ENCODE measurements around the gene TERT. TPM values are rescaled to one million over a fixed set of nuclear protein-coding genes. Genes with fewer than 3 reads are reported as not detected.

The TERT gene
- total and polyA plus RNA-seq, 2 of the 8 experiments (the other 6 are each of a cell fraction or from before 2014, with no cell fraction given), result 13.1 to 23.1 TPM

GRCh38 chr5:1204693-1205242, 90.1 kb downstream of the TERT start:
- Histone ChIP-seq H4K20me1 (replicated peaks in 1 of 2; ENCODE audit: control insufficient read depth in 1 of 2, insufficient read depth in 2 of 2, low read length in 2 of 2) (no peaks in the 10 kb centered on the region), H3K79me1 (ENCODE audit: low read depth, low read length) (no peaks in the 10 kb centered on the region), H4K91ac (replicated peaks; ENCODE audit: insufficient read length, low read length) (no peak overlapping the region), H3K27ac (ENCODE audit: low read depth, low read length) (no peak overlapping the region), H2BK5ac (ENCODE audit: low read depth, low read length) (no peak overlapping the region), H2BK120ac (replicated peaks; ENCODE audit: low read depth, low read length) (no peak overlapping the region), H3K9ac (replicated peaks in 1 of 4; ENCODE audit: extremely low read depth in 1 of 4, low read depth in 3 of 4, low read length in 3 of 4) (no peak overlapping the region), H4K5ac (ENCODE audit: insufficient read length, low read depth, low read length) (no peak overlapping the region), H3K4me1 (replicated peaks in 1 of 4; ENCODE audit: control insufficient read depth in 3 of 4, insufficient read depth in 4 of 4, low read length in 3 of 4) (peaks cover 0 to 3% (median 0%) of the 10 kb centered on the region in 4 experiments; a peak in 1 of 7 replicates), H3K56ac (replicated peaks; ENCODE audit: insufficient read length, low read depth, low read length) (no peak overlapping the region), H3K18ac (ENCODE audit: extremely low read depth, low read length) (no peak overlapping the region; the same call in 1 of the 2 replicates), H2AFZ (ENCODE audit: low read length) (no peak overlapping the region), H2BK20ac (ENCODE audit: low read length) (no peak overlapping the region), H3K27me3 (replicated peaks in 1 of 4; ENCODE audit: control insufficient read depth in 3 of 4, extremely low read depth in 1 of 4, insufficient read depth in 3 of 4, low read length in 3 of 4) (no peaks in the 10 kb centered on the region; a peak in 1 of 7 replicates), H3K23me2 (ENCODE audit: low read depth, low read length) (no peaks in the 10 kb centered on the region), H3K9me3 (ENCODE audit: insufficient read depth in 2 of 2, low read depth in 1 of 2, low read length in 1 of 2) (no peaks in the 10 kb centered on the region), H3K36me3 (ENCODE audit: control insufficient read depth in 2 of 4, insufficient read depth in 4 of 4, low read length in 3 of 4) (no peaks in the 10 kb centered on the region), H3K79me2 (ENCODE audit: control insufficient read depth in 1 of 2, insufficient read depth in 2 of 2, low read length in 2 of 2) (no peaks in the 10 kb centered on the region), H3K4me3 (ENCODE audit: extremely low read depth in 1 of 4, insufficient read depth in 2 of 4, low read depth in 3 of 4, low read length in 4 of 4) (no peak overlapping the region), H4K8ac (ENCODE audit: extremely low read depth, insufficient read depth, low read length) (peak overlapping the region; percentile 85; the same call in 1 of the 2 replicates), H2AK5ac (ENCODE audit: low read depth, low read length) (no peak overlapping the region), H2BK15ac (ENCODE audit: low read length) (no peak overlapping the region), H3K23ac (ENCODE audit: insufficient read length) (no peak overlapping the region), H3K14ac (ENCODE audit: insufficient read length) (no peak overlapping the region), H3K4ac (replicated peaks; ENCODE audit: insufficient read length, low read depth, low read length) (no peak overlapping the region), H2BK12ac (ENCODE audit: low read depth, low read length) (no peak overlapping the region), H3K4me2 (ENCODE audit: insufficient read depth in 1 of 2, low read depth in 2 of 2, low read length in 2 of 2) (no peak overlapping the region)
- DNase-seq (ENCODE audit: low read depth in 1 of 2, low spot score in 2 of 2), result no peak
- FAIRE-seq, result no peak
- TF ChIP-seq, protein P1, sequence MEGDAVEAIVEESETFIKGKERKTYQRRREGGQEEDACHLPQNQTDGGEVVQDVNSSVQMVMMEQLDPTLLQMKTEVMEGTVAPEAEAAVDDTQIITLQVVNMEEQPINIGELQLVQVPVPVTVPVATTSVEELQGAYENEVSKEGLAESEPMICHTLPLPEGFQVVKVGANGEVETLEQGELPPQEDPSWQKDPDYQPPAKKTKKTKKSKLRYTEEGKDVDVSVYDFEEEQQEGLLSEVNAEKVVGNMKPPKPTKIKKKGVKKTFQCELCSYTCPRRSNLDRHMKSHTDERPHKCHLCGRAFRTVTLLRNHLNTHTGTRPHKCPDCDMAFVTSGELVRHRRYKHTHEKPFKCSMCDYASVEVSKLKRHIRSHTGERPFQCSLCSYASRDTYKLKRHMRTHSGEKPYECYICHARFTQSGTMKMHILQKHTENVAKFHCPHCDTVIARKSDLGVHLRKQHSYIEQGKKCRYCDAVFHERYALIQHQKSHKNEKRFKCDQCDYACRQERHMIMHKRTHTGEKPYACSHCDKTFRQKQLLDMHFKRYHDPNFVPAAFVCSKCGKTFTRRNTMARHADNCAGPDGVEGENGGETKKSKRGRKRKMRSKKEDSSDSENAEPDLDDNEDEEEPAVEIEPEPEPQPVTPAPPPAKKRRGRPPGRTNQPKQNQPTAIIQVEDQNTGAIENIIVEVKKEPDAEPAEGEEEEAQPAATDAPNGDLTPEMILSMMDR (IDR thresholded peaks at IDR 0.05; ENCODE audit: control extremely low read depth in 1 of 3, insufficient read depth in 1 of 3, low read depth in 1 of 3, low read length in 3 of 3), result peak in 1 of 3 experiments; percentile 17; a peak in 1 of 4 replicates
- TF ChIP-seq SUZ12 (IDR thresholded peaks at IDR 0.05; ENCODE audit: low read length), result no peak
- peak; percentile 14 to 16; a peak in 2 of 4 replicates for TF ChIP-seq RAD21 (IDR thresholded peaks at IDR 0.05 in 1 of 2, conservative IDR thresholded peaks at IDR 0.05 in 1 of 2; ENCODE audit: low read depth in 2 of 2, low read length in 2 of 2)
- no peak for TF ChIP-seq RFX5 (IDR thresholded peaks at IDR 0.05; ENCODE audit: borderline replicate concordance, low read depth, low read length)
- TF ChIP-seq SRF (IDR thresholded peaks at IDR 0.05; ENCODE audit: low read depth, low read length), result no peak
- TF ChIP-seq MAX (IDR thresholded peaks at IDR 0.05), result no peak
- no peak for TF ChIP-seq CBX8 (IDR thresholded peaks at IDR 0.05; ENCODE audit: borderline replicate concordance, low read depth, low read length)
- no peak for TF ChIP-seq HDAC2 (IDR thresholded peaks at IDR 0.05; ENCODE audit: borderline replicate concordance in 1 of 2, low read depth in 2 of 2, low read length in 2 of 2)
- TF ChIP-seq EZH2 (IDR thresholded peaks at IDR 0.05; ENCODE audit: low read depth, low read length, severe bottlenecking), result no peak
- 69% methylated on average over 16 of the region's 18 CpGs; no CpG with 5 or more reads in 1 of the 2 experiments for WGBS, 2 experiments (ENCODE audit: extremely low coverage in 1 of 2, insufficient coverage in 1 of 2, insufficient read length in 1 of 2, insufficient replicate concordance in 2 of 2, low coverage in 1 of 2, low lambda C conversion rate in 2 of 2, missing lambda C conversion rate in 1 of 2)
- CTCF ChIA-PET (ENCODE audit: partially characterized antibody), result interaction anchor here (0.6 to 3.7 kb wide), 11 partner anchors 12 to 698 kb away, joined by 3 to 15 read pairs (median 3); no protein-coding TSS in a partner anchor
- POLR2A ChIA-PET (ENCODE audit: partially characterized antibody), result no interaction called here
